Suprapubic skin (tissue), 4 donors: ENCODE measurements around the gene NIPSNAP3A. TPM values are rescaled to one million over a fixed set of nuclear protein-coding genes. Genes with fewer than 3 reads are reported as not detected.
A peak's percentile ranks its signal among the peaks of the same experiment; 100 is the strongest.

Experiments used
- DNase-seq, 2 donors: peaks; one replicate each; pipeline ENCODE4 v3.0.0-alpha.2; 2019; ENCODE audit warnings: low spot score in 2 of 2
- H3K27ac ChIP-seq: fragments of 200-600 bp; sonication (generic); one replicate; pipeline ENCODE4 v1.5.1; 2019
- H3K27me3 ChIP-seq: fragments of 200-600 bp; sonication (generic); one replicate; pipeline ENCODE4 v1.5.1; 2019
- H3K36me3 ChIP-seq: fragments of 200-600 bp; sonication (generic); one replicate; pipeline ENCODE4 v1.5.1; 2019
- H3K4me1 ChIP-seq: fragments of 200-600 bp; sonication (generic); one replicate; pipeline ENCODE4 v1.5.1; 2019
- H3K4me3 ChIP-seq: fragments of 200-600 bp; sonication (generic); one replicate; pipeline ENCODE4 v1.5.1; 2019; ENCODE audit warnings: mild to moderate bottlenecking
- H3K9me3 ChIP-seq: fragments of 200-600 bp; sonication (generic); one replicate; pipeline ENCODE4 v1.5.1; 2019
- CTCF ChIP-seq, 2 donors: fragments of 200-600 bp in 1 of 2; fragments of 450-650 bp in 1 of 2; sonication (generic) in 1 of 2; IDR thresholded peaks; one replicate each; pipeline ENCODE4 v1.5.1; 2016 to 2019; ENCODE audit warnings: antibody characterized with exemption in 2 of 2, mild to moderate bottlenecking in 1 of 2, moderate library complexity in 1 of 2
- EP300 ChIP-seq: sonication (generic); formaldehyde crosslinking; IDR thresholded peaks from one replicate; pipeline ENCODE4 v1.6.1; 2017; ENCODE audit warnings: antibody characterized with exemption
- POLR2A ChIP-seq, 2 donors: fragments of 450-650 bp; IDR thresholded peaks; one replicate each; pipeline ENCODE4 v1.6.1; 2017; ENCODE audit warnings: antibody characterized with exemption in 2 of 2, mild to moderate bottlenecking in 2 of 2, moderate library complexity in 2 of 2
- POLR2AphosphoS5 ChIP-seq, 3 donors: sonication (generic); formaldehyde crosslinking; IDR thresholded peaks; one replicate each; pipeline ENCODE4 v1.6.1; 2017; ENCODE audit warnings: antibody characterized with exemption in 3 of 3
- WGBS: methylation state at CpG from one replicate; pipeline ENCODE4 v1.1.5; 2018; 5-methylcytosine and 5-hydroxymethylcytosine counted together
- total RNA-seq, 4 donors: library from RNA; depleted of rRNA; stranded (reverse); fragments of >200 nt; gene quantifications; one replicate each; pipeline ENCODE4 v1.1.0, GENCODE V29; 2016

The NIPSNAP3A gene
- total RNA-seq, 4 donors from 2014 or later: 13.0 to 31.6 (median 23.1) TPM

GRCh38 chr9:104740621-104741020 lies 6.9 kb upstream of the NIPSNAP3A start:
- DNase-seq: no peak
- Histone ChIP-seq H3K27me3 (no peaks in the 10 kb centered on the region), H3K27ac (no peak overlapping the region), H3K36me3 (no peaks in the 10 kb centered on the region), H3K9me3 (no peaks in the 10 kb centered on the region), H3K4me1 (no peaks in the 10 kb centered on the region), H3K4me3 (no peak overlapping the region)
- WGBS: 19% methylated on average over 1 of the region's 1 CpG
- TF ChIP-seq POLR2AphosphoS5 (IDR thresholded peaks at IDR 0.05): no peak
- TF ChIP-seq EP300: no peak
- no peak for TF ChIP-seq POLR2A (IDR thresholded peaks at IDR 0.05)
- no peak for TF ChIP-seq CTCF (IDR thresholded peaks at IDR 0.05)

DNA sequence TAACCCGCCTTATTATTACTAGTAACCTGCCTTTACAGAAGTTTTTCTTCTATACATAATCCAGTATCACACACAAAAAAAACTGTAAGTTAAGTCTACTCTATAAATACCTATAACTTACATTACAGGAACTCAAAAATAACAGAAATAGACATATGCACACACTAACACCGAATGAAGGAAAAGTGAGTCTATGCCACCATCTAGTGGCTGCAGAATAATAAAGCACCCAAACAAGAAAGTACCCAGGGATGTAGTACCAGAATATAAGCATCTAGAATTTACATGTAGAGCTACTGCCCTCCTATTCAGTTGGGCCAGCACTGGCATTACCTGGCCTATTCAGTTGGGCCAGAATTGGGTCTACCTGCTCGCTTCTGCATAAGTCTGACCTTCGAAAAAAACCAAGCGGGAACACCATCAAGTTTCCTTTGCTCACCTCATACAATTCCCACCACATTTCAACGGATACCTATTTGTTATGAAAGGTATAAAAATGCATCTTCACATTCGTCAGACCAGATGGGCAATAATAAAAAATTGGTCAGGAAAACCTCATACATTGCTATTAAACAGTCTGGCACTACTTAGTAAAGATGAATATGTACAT lies 4.0 kb upstream of the NIPSNAP3A start:
- WGBS: 26% methylated on average over 7 of the region's 7 CpGs

DNA sequence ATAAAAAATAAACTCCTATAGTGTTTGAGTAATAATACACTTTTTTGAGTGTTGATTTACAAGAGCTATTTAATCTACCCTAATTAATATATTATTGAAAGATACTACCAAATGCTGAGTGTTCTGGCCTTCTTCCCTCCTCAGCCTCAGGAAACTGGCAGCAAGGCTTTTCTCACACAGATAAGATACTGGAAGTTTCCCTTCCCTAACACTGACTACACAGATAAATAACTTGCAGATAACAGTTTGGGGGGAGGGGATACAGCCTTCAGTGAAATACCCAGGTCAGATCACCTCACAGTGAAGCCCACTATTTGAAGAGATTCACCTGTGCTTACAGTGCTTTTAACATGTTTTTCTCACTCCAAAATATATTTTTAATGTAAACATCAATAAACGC lies 1.6 kb upstream of the NIPSNAP3A start:
- TF ChIP-seq CTCF (IDR thresholded peaks at IDR 0.05) (no peak), EP300 (no peak), POLR2AphosphoS5 (IDR thresholded peaks at IDR 0.05) (no peak), POLR2A (IDR thresholded peaks at IDR 0.05) (no peak)
- no peaks in the 10 kb centered on the region for H3K9me3 ChIP-seq
- no peak for DNase-seq
- whole genome bisulfite sequencing: 82% methylated on average over 1 of the region's 1 CpG
- H3K36me3 ChIP-seq: no peaks in the 10 kb centered on the region
- no peak overlapping the region for H3K4me3 ChIP-seq
- no peak overlapping the region for H3K27ac ChIP-seq
- H3K4me1 ChIP-seq: peaks cover 18% of the 10 kb centered on the region
- H3K27me3 ChIP-seq: no peaks in the 10 kb centered on the region

More for the DNA sequence above, 4.0 kb upstream of the NIPSNAP3A start:
- DNase-seq: no peak
- Histone ChIP-seq H3K4me1 (peaks cover 8% of the 10 kb centered on the region), H3K27me3 (no peaks in the 10 kb centered on the region), H3K27ac (no peak overlapping the region), H3K9me3 (no peaks in the 10 kb centered on the region), H3K36me3 (no peaks in the 10 kb centered on the region), H3K4me3 (no peak overlapping the region)
- no peak for TF ChIP-seq POLR2A (IDR thresholded peaks at IDR 0.05)
- peak; percentile 42 to 52 for TF ChIP-seq CTCF (IDR thresholded peaks at IDR 0.05)

GRCh38 chr9:104746285-104746684 lies 1.2 kb upstream of the NIPSNAP3A start:
- WGBS: 91% methylated on average over 2 of the region's 2 CpGs
- no peak for DNase-seq
- Histone ChIP-seq H3K4me3 (no peak overlapping the region), H3K36me3 (peaks cover 2% of the 10 kb centered on the region), H3K27ac (no peak overlapping the region), H3K9me3 (no peaks in the 10 kb centered on the region), H3K27me3 (no peaks in the 10 kb centered on the region), H3K4me1 (peaks cover 18% of the 10 kb centered on the region)
- no peak for TF ChIP-seq POLR2AphosphoS5 (IDR thresholded peaks at IDR 0.05)
- TF ChIP-seq POLR2A (IDR thresholded peaks at IDR 0.05): no peak
- no peak for TF ChIP-seq EP300
- no peak for TF ChIP-seq CTCF (IDR thresholded peaks at IDR 0.05)

DNA sequence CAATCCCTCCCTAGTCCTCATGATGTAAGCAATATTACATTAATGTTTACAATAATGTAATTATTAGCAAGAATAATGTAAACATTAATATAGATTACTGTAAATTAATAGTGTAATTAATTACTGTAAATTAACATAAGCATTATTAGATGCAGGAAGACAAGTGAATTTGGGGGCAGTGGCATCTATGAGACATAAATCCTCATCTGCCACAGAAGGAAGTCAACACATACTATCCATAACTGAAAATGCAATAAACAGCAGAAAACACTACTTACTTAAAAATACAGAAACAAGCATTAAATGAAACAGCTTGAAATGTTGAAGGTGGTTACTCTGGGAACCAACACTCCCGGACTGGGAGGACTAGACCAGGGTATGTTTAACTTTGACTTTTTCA lies 685 bp upstream of the NIPSNAP3A start:
- no peak for DNase-seq
- H3K36me3 ChIP-seq: peaks cover 7% of the 10 kb centered on the region
- peaks cover 18% of the 10 kb centered on the region for H3K4me1 ChIP-seq
- H3K9me3 ChIP-seq: no peaks in the 10 kb centered on the region
- 6% methylated on average over 1 of the region's 1 CpG for WGBS
- H3K27me3 ChIP-seq: no peaks in the 10 kb centered on the region
- TF ChIP-seq EP300: no peak
- no peak for TF ChIP-seq POLR2AphosphoS5 (IDR thresholded peaks at IDR 0.05)
- TF ChIP-seq POLR2A (IDR thresholded peaks at IDR 0.05): no peak
- no peak for TF ChIP-seq CTCF (IDR thresholded peaks at IDR 0.05)
- H3K4me3 ChIP-seq: peak overlapping the region; percentile 76
- H3K27ac ChIP-seq: peak overlapping the region; percentile 84
